Large intestine (tissue), 3 donors: ENCODE results near the gene TRIM31. TPM values are rescaled to one million over a fixed set of nuclear protein-coding genes. Genes with fewer than 3 reads are reported as not detected.

ENCODE experiments used
- DNase-seq, 2 donors: peaks; one replicate each; pipeline versions ENCODE4 v3.0.0 to v3.0.0-alpha.2; 2013
- H3K27ac ChIP-seq: one replicate; pipeline ENCODE4 v1.5.1; 2013; ENCODE audit warnings: low read length
- H3K27me3 ChIP-seq: 2 replicates; pipeline ENCODE4 v1.6.1; 2013; ENCODE audit warnings: low read length; ENCODE audit not compliant: control insufficient read depth, insufficient read depth
- H3K36me3 ChIP-seq: 2 replicates; pipeline ENCODE4 v1.6.1; 2013; ENCODE audit warnings: low read length; ENCODE audit not compliant: control insufficient read depth, insufficient read depth
- H3K4me1 ChIP-seq: one replicate; pipeline ENCODE4 v1.6.1; 2013; ENCODE audit warnings: low read length; ENCODE audit not compliant: control insufficient read depth, insufficient read depth
- H3K4me3 ChIP-seq: one replicate; pipeline ENCODE4 v1.5.1; 2013; ENCODE audit warnings: low read length
- H3K9me3 ChIP-seq: one replicate; pipeline ENCODE4 v1.6.1; 2013; ENCODE audit warnings: mild to moderate bottlenecking, low read depth, low read length, moderate library complexity; ENCODE audit not compliant: control insufficient read depth
- WGBS: methylation state at CpG from one replicate; pipeline ENCODE4 v1.1.5; 2013; ENCODE audit warnings: low lambda C conversion rate; ENCODE audit not compliant: insufficient coverage; 5-methylcytosine and 5-hydroxymethylcytosine counted together
- polyA plus RNA-seq: library from polyadenylated mRNA; unstranded; fragments of 120-200 nt; gene quantifications from one replicate; pipeline ENCODE4 v1.2.1, GENCODE V29; 2013

The TRIM31 gene
- polyA plus RNA-seq, 1 donor, result 5.7 TPM

DNA sequence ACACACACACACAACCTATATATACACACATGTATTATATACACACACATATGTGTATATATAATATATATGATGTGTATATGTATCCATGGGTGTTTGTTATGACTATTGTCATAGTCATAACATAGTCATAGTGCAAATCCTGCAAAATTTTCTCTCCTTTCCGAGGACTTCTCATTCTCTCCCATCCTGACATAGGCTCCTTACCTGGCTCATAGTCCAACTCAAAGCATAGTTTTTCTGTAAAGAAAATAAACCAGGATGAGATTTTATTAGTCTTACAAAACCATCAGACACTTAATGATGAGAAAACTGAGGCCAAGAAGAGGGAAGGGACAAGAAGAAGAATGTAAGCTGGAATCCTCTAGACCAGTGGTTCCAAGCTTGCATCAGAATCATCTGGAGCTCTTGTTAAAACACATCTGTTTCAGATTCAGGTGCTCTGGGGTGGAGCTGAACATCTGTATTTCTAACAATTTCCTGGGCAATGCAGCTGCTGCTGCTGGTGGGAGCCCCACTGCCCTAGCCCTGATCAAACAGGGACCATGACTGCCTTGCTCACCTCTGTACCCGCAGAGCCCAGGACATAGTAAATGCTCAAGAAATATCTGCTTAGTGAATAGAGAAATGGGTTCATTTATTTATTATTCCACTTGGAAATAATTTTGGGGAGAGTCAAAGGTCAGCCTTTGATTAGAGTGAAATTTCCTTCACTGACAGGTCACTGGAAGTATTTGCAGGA is 42.8 kb upstream of the TRIM31 start:
- no peaks in the 10 kb centered on the region for H3K27me3 ChIP-seq

DNA sequence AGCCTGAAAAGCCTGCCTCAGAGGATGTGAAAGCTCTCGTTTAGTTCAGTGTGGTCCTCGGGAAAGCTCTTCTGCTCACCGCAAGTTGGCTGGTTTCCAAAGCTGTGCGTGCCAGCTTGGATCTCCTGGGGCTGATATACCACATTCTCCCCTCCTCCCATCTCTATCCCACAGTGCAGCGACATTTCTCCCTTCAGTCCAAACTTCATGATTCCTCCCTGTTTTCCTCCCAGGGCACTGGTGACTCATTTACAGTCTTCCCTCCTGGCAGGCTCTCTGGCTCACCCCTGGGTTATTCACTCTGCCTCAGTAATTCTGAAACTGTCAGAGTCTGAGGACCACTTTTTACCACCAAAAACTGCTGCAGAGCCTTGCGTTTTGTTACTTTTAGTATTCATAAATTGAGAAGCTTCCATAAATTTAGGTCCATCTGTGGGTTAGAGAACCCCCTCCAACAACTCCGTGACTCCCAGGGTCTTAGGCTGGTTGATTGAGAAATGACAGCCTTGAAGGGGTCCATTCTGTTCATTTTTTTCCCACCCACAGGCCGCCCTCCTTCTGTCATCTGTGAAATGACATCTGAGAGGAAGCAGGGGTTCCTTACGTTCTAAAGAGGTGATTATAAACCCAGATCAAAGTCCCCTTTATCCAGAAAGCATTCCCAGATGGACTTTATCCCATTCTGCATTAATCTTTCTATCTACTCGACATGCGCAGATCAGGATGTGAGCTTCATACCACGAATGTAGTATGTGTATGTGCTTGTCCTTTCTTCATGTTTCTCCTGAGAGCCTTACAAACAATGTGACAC is 42.0 kb upstream of the TRIM31 start:
- H3K27me3 ChIP-seq, result no peaks in the 10 kb centered on the region
- peaks cover 59% of the 10 kb centered on the region for H3K4me1 ChIP-seq
- peak overlapping the region; percentile 98 for H3K27ac ChIP-seq
- H3K9me3 ChIP-seq, result no peaks in the 10 kb centered on the region
- WGBS, result no CpG with 5 or more reads among the region's 12 CpGs
- DNase-seq, result peak; percentile 84 to 94
- H3K4me3 ChIP-seq, result no peak overlapping the region
- H3K36me3 ChIP-seq, result no peaks in the 10 kb centered on the region

More for the DNA sequence above, 42.8 kb upstream of the TRIM31 start:
- H3K4me3 ChIP-seq, result no peak overlapping the region
- H3K9me3 ChIP-seq, result no peaks in the 10 kb centered on the region
- no CpG with 5 or more reads among the region's 2 CpGs for WGBS
- peaks cover 58% of the 10 kb centered on the region for H3K4me1 ChIP-seq
- H3K27ac ChIP-seq, result peak overlapping the region; percentile 98
- DNase-seq, result no peak
- no peaks in the 10 kb centered on the region for H3K36me3 ChIP-seq

DNA sequence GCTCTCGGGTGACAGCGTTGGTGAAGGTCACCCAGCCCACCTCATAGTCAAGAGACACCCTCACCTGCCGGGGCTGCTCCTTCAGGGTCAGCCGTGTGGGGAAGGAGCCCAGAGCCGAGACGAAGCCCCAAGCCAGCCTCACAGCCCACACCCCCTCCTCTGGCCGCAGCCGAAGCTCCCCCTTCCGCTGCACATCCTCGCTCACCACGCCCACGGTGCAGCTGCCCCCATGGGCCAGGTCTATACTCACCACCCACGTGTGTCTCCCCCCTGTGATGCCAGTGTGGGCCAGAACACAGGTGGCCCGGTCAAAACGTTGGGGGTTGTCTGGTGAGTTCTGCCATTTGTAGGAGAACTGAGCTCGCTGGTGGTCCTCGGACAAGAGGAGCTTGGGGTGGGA is 41.2 kb upstream of the TRIM31 start:
- H3K27me3 ChIP-seq, result no peaks in the 10 kb centered on the region
- H3K9me3 ChIP-seq, result no peaks in the 10 kb centered on the region
- peak overlapping the region; percentile 98 for H3K27ac ChIP-seq
- no peak overlapping the region for H3K4me3 ChIP-seq
- no peaks in the 10 kb centered on the region for H3K36me3 ChIP-seq
- H3K4me1 ChIP-seq, result peaks cover 59% of the 10 kb centered on the region
- DNase-seq, result no peak
- WGBS, result no CpG with 5 or more reads among the region's 17 CpGs

DNA sequence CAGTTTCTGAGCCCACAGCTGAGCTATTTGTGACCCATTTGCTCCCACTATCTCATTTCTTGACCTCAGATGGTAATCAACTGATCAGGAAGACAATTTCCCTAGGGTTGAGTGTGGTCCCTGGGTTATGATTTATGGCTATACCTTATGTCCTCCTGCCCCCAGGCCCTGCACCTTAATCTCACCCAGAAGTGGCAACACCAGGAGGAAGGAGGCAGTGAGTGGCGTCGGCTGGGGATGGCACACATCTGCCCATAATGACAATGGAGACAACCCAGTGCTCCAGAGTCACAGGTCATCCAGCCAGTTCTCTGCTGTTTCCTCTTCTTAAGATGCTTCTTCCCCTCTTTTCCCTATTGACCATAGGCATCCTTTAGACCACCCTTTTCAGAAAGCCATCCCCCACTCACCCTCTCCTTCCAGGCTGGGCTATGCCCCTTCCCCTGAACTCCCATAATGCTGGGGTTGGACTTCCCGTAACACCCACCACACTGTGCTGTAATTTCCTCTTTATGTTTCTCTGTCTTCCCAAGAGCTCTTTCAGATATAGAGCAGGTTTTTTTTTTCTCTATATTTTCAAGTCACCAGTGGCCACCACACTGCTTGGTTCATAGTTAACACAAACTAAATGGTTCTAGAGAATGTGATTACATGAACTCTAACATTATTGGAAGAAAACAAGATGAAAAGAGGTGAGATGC is 40.2 kb upstream of the TRIM31 start:
- H3K9me3 ChIP-seq, result no peaks in the 10 kb centered on the region
- H3K4me1 ChIP-seq, result peaks cover 59% of the 10 kb centered on the region
- WGBS, result 89% methylated on average over 1 of the region's 3 CpGs
- H3K36me3 ChIP-seq, result no peaks in the 10 kb centered on the region
- no peaks in the 10 kb centered on the region for H3K27me3 ChIP-seq
- H3K27ac ChIP-seq, result peak overlapping the region; percentile 98
- no peak for DNase-seq
- no peak overlapping the region for H3K4me3 ChIP-seq

DNA sequence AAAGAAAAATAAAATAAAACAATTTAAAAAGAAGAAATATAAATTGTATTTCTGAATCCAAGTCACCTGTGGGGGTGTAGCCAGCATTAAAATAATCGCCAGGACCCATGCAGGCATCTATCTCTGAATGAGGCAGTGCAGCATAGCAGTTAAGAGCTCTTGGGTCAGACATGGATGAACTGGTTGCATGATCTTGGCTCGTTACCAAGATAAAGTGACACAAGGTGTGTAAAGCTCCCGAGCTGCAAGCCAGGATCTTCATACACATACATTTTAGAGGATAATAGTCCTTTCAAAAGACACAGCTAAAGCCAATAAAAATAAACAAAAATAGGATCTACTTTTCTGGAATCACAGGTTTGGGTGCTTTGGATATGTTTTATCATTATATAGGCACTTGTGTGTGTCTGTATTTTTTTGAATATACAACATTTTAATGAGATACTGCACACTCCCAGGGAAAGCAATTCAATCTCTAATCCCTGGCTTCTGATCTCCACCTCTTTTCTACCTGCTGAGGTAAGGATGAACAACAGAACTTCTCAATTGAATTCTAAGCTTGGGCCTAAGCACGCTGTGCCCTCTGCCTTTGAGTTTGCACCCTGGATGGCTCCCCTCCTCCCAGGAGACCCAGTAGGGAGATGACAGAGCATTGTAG is 39.3 kb upstream of the TRIM31 start:
- Histone ChIP-seq H3K36me3 (no peaks in the 10 kb centered on the region), H3K27ac (peak overlapping the region; percentile 39), H3K4me3 (no peak overlapping the region), H3K27me3 (no peaks in the 10 kb centered on the region), H3K4me1 (peaks cover 59% of the 10 kb centered on the region), H3K9me3 (no peaks in the 10 kb centered on the region)
- DNase-seq, result peak in 1 of 2 donors; percentile 62
- WGBS, result 80% methylated on average over 1 of the region's 4 CpGs

DNA sequence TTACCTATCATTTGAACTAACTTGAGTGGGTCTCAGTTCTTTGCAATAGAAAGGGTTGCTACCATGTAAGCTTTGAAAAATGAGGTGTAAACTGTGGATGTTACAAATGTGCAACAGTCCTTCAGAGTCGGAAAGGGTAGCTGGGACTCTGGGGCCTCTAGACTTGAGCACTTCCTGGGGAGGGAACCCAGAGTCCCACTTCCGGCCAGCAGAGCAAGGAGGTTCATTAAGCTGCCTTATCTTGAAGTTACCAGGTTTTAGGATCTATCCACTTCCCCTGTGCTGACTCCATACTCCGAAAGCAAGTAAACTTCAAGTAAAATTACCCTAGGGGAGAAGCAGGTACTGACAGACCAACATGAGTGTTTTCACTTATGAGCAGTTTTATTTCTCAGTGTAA is 38.7 kb upstream of the TRIM31 start:
- Histone ChIP-seq H3K9me3 (no peaks in the 10 kb centered on the region), H3K27ac (peak overlapping the region; percentile 39), H3K27me3 (no peaks in the 10 kb centered on the region), H3K4me1 (peaks cover 55% of the 10 kb centered on the region), H3K36me3 (no peaks in the 10 kb centered on the region), H3K4me3 (no peak overlapping the region)
- DNase-seq, result no peak
- WGBS, result 100% methylated on average over 1 of the region's 3 CpGs

DNA sequence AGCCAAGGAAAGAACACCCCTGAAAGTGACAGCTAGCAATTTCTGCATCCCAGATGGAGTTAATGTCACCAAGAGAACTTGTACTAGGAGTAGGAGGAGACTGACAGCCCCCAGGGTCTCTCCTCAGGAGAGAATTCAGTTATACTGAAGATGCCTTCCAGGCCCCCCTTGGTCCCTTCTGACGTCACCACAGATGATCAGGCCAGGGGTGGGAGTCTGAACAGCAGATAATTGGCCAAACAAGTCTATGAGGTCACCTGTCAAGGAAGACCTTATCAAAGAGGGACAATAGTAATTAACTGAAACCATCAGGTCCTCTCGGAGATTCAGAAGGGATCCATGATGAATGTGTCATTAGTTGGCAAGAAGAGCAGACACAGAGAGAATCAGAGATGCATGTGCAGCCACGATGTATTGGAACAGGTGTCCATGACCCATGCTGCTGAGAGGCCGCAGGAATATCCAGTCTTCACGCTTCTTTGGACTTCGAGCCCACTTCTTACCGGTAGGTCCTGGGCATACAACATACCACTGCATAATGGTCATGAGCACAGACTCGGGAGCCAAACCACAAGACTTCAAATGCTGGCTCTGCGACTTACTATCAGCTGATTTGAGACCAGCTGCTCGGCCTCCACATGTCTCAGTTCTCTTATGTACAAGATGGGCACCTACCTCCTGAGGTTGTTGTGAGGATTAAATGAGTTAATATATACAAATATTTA is 37.9 kb upstream of the TRIM31 start:
- Histone ChIP-seq H3K4me3 (no peak overlapping the region), H3K4me1 (peaks cover 47% of the 10 kb centered on the region), H3K9me3 (no peaks in the 10 kb centered on the region), H3K27ac (peak overlapping the region; percentile 39), H3K27me3 (no peaks in the 10 kb centered on the region), H3K36me3 (no peaks in the 10 kb centered on the region)
- no CpG with 5 or more reads among the region's 10 CpGs for WGBS
- DNase-seq, result peak; percentile 54 to 63

DNA sequence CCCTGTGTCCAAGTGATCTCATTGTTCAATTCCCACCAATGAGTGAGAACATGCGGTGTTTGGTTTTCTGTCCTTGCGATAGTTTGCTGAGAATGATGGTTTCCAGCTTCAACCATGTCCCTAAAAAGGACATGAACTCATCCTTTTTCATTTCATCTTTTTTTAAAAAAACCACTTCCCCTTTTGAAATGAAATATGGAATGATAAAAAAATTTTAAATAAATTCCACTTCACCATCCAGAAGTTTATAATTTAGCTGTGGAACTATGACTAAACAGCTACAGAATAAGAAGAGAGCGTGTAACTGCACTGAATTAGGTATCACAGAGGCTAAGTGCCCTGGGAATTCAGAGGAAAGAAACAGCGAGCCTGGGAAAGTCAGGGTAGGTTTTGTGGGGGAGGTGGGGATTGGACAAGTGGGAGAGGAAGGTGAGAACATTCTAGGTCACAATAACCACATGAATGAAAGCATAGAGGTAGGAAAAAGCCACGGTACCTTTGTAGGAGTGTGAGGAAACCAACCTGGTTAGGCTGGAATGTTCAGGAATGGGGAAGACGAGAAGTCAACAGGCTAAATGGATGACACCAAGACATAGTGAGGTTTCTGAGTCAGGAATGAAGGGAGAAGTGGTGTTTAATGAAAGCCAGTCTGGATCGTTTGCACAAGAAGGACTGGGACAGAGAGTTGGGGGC is 37.1 kb upstream of the TRIM31 start:
- H3K9me3 ChIP-seq, result no peaks in the 10 kb centered on the region
- WGBS, result 86% methylated on average over 5 of the region's 7 CpGs
- DNase-seq, result no peak
- peaks cover 43% of the 10 kb centered on the region for H3K4me1 ChIP-seq
- H3K27me3 ChIP-seq, result no peaks in the 10 kb centered on the region
- H3K36me3 ChIP-seq, result no peaks in the 10 kb centered on the region
- no peak overlapping the region for H3K27ac ChIP-seq
- H3K4me3 ChIP-seq, result no peak overlapping the region

DNA sequence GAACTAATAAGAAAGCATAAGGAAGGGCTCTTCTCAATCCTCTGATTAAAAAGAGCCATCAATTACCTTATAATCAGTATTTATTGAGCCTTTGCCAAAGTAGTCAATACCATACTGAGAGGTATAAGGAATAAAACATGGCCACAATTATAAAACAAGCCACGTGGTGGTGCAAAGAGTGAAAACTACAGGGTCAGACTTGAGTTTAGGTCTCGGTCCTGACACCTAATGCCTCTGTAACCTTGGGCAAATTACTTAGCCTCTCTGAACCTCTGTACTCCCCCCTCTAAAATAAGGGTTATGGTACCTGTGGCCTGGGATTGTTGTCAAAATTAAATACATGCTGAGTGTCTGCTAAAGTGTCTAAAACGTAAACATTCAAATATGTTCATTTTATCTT is 36.3 kb upstream of the TRIM31 start:
- H3K4me1 ChIP-seq, result peaks cover 43% of the 10 kb centered on the region
- H3K36me3 ChIP-seq, result no peaks in the 10 kb centered on the region
- no peak overlapping the region for H3K27ac ChIP-seq
- H3K9me3 ChIP-seq, result no peaks in the 10 kb centered on the region
- DNase-seq, result no peak
- no peaks in the 10 kb centered on the region for H3K27me3 ChIP-seq
- H3K4me3 ChIP-seq, result no peak overlapping the region
- WGBS, result 80% methylated on average over 1 of the region's 3 CpGs
